Loucy (cell line): ENCODE data around the gene NPAS1.

Experiments used
- H2AFZ ChIP-seq: fragments of 200-600 bp; sonication (generic); 2 replicates; pipeline ENCODE4 v1.6.0; 2016; ENCODE audit warnings: antibody characterized with exemption, mild to moderate bottlenecking, low read length, moderate library complexity
- H3F3A ChIP-seq: fragments of 200-600 bp; 2 replicates; pipeline ENCODE4 v1.6.0; 2016; ENCODE audit warnings: antibody characterized with exemption, low read depth, mild to moderate bottlenecking
- H3K27me3 ChIP-seq: fragments of 200-600 bp; sonication (generic); 2 replicates; pipeline ENCODE4 v1.6.1; 2014; ENCODE audit warnings: low read length, mild to moderate bottlenecking; ENCODE audit not compliant: insufficient read depth, poor library complexity, severe bottlenecking
- H3K36me3 ChIP-seq: fragments of 200-600 bp; sonication (generic); 2 replicates; pipeline ENCODE4 v1.6.1; 2016; ENCODE audit warnings: low read length; ENCODE audit not compliant: insufficient read depth
- H3K4me1 ChIP-seq: fragments of 200-600 bp; sonication (generic); 2 replicates; pipeline ENCODE4 v1.5.1; 2014; ENCODE audit warnings: low read length, mild to moderate bottlenecking; ENCODE audit not compliant: insufficient read depth, poor library complexity, severe bottlenecking
- H3K4me2 ChIP-seq: fragments of 200-600 bp; sonication (generic); 2 replicates; pipeline ENCODE4 v1.6.0; 2014; ENCODE audit warnings: antibody characterized with exemption, low read length, low read depth, mild to moderate bottlenecking; ENCODE audit not compliant: poor library complexity, severe bottlenecking
- H3K4me3 ChIP-seq: fragments of 200-600 bp; sonication (generic); 2 replicates; pipeline ENCODE4 v1.5.1; 2014; ENCODE audit warnings: low read length, mild to moderate bottlenecking, mixed read lengths; ENCODE audit not compliant: poor library complexity, severe bottlenecking
- H3K79me2 ChIP-seq: fragments of 200-600 bp; sonication (generic); 2 replicates; pipeline ENCODE4 v1.6.1; 2014; ENCODE audit warnings: low read length; ENCODE audit not compliant: insufficient read depth
- H3K9ac ChIP-seq: fragments of 200-600 bp; sonication (generic); 2 replicates; pipeline ENCODE4 v1.6.0; 2014; ENCODE audit warnings: mild to moderate bottlenecking, low read depth, low read length, moderate library complexity; ENCODE audit not compliant: poor library complexity, severe bottlenecking
- H3K9me2 ChIP-seq: fragments of 200-600 bp; sonication (generic); replicated peaks from 2 replicates; pipeline ENCODE4 v1.6.1; 2016; ENCODE audit warnings: low read depth, low read length, mixed read lengths
- H3K9me3 ChIP-seq: fragments of 200-600 bp; sonication (generic); 2 replicates; pipeline ENCODE4 v1.6.1; 2014; ENCODE audit warnings: mild to moderate bottlenecking, antibody characterized with exemption, low read length, low read depth; ENCODE audit not compliant: insufficient read depth
- H4K20me1 ChIP-seq: fragments of 200-600 bp; sonication (generic); 2 replicates; pipeline ENCODE4 v1.6.0; 2014; ENCODE audit warnings: antibody characterized with exemption, low read length, mild to moderate bottlenecking; ENCODE audit not compliant: insufficient read depth, poor library complexity, severe bottlenecking
- CTCF ChIP-seq: fragments of 200-600 bp; sonication (generic); conservative IDR thresholded peaks from 2 replicates; pipeline ENCODE4 v1.5.1; 2014; ENCODE audit warnings: mild to moderate bottlenecking, antibody characterized with exemption, low read length
- EZH2phosphoT487 ChIP-seq: fragments of 200-600 bp; IDR thresholded peaks from 2 replicates; pipeline ENCODE4 v1.6.1; 2018; ENCODE audit warnings: antibody characterized with exemption, mild to moderate bottlenecking, moderate library complexity, borderline replicate concordance

NPAS1 gene

GRCh38 chr19:46983097-46983496, 36.5 kb upstream of the NPAS1 start:
- Histone ChIP-seq H4K20me1 (peaks cover 5% of the 10 kb centered on the region), H2AFZ (no peak overlapping the region), H3K36me3 (peaks cover 4% of the 10 kb centered on the region; the same call in 1 of the 2 replicates), H3K4me3 (no peak overlapping the region), H3K9me2 (no peaks in the 10 kb centered on the region), H3K79me2 (peaks cover 28% of the 10 kb centered on the region; the same call in 1 of the 2 replicates), H3K4me1 (no peaks in the 10 kb centered on the region), H3K9me3 (no peaks in the 10 kb centered on the region), H3F3A (no peaks in the 10 kb centered on the region), H3K9ac (no peak overlapping the region), H3K27me3 (no peaks in the 10 kb centered on the region), H3K4me2 (no peak overlapping the region)
- TF ChIP-seq CTCF, result no peak
- TF ChIP-seq EZH2phosphoT487, result no peak

- TF ChIP-seq EZH2phosphoT487, result no peak
- no peak overlapping the region for H3K4me3 ChIP-seq
- H3K9me2 ChIP-seq, result no peaks in the 10 kb centered on the region
- no peak overlapping the region for H2AFZ ChIP-seq
- H3F3A ChIP-seq, result no peaks in the 10 kb centered on the region
- H3K9ac ChIP-seq, result no peak overlapping the region
- peaks cover 15% of the 10 kb centered on the region; the same call in 1 of the 2 replicates for H3K79me2 ChIP-seq
- H3K36me3 ChIP-seq, result peaks cover 16% of the 10 kb centered on the region; the same call in 1 of the 2 replicates
- H3K27me3 ChIP-seq, result no peaks in the 10 kb centered on the region
- no peak overlapping the region for H3K4me2 ChIP-seq
- no peaks in the 10 kb centered on the region for H3K9me3 ChIP-seq
- no peaks in the 10 kb centered on the region for H3K4me1 ChIP-seq
- H4K20me1 ChIP-seq, result no peaks in the 10 kb centered on the region
Measured at GRCh38 chr19:46984077-46985010, 35.3 kb upstream of the NPAS1 start.

GRCh38 chr19:46985542-46986415, 33.9 kb upstream of the NPAS1 start:
- no peak overlapping the region for H2AFZ ChIP-seq
- H3K9me2 ChIP-seq, result no peaks in the 10 kb centered on the region
- H4K20me1 ChIP-seq, result no peaks in the 10 kb centered on the region

More at GRCh38 chr19:46985542-46986415, 33.9 kb upstream of the NPAS1 start:
- Histone ChIP-seq H3K9ac (no peak overlapping the region), H3K4me1 (no peaks in the 10 kb centered on the region), H3K36me3 (peaks cover 31% of the 10 kb centered on the region; the same call in 1 of the 2 replicates), H3K4me3 (no peak overlapping the region), H3K9me3 (no peaks in the 10 kb centered on the region), H3K27me3 (no peaks in the 10 kb centered on the region), H3K4me2 (no peak overlapping the region), H3K79me2 (peaks cover 15% of the 10 kb centered on the region; the same call in 1 of the 2 replicates), H3F3A (no peaks in the 10 kb centered on the region)
- TF ChIP-seq EZH2phosphoT487, result no peak
- TF ChIP-seq CTCF, result no peak
